DMS53 treated with DMSO at 0.1 percent for 48 hours (cell line): ENCODE measurements around the gene DENND1C.
A peak's percentile ranks its signal among the peaks of the same experiment; 100 is the strongest.

ENCODE experiments used
- DNase-seq: peaks from one replicate; lab custom pipeline; 2025; ENCODE audit not compliant: unreplicated experiment; lab: John Stamatoyannopoulos, UW

DENND1C gene

GRCh38 chr19:6425732-6426620, 55.6 kb downstream of the DENND1C start:
- DNase-seq = no peak

DNA sequence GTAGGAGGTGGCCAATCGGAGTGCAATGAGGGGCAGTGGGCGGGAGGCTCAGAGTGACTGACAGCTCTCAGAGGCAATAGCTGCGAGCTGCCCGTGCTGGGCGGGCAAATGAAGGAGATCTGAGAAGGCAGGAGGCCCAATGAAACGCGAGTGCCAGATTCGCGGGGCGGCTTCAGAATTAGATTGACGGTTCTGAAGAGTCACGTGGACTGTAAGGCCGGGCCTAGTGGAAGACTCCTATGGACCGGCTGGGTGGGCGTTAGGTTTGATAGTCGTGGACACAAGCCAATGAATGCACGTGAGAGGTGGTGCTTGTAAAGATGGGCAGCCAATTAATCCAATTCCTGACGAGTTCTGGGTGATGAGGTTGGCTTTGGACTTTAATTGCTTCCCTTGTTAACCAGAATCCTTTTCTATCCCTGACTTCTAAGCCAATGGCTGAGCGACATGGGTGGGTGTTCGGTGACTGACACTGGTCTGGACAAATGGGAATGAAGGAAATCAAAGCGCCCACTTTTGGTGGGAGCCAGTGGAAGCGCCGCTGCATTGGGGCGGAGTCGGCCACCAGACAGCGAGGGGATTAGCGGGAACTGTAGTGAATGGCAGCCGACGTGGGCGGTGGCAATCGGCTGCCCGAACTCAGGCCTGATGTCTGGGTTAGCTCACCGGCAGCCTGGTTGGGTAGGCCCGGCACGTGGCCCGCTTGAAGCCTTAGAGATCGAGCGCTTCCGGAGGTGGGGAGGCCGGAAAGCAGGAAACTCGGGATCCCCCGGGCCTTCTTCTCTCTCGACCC, 56.5 kb downstream of the DENND1C start:
- peak; percentile 97 for DNase-seq

DNA sequence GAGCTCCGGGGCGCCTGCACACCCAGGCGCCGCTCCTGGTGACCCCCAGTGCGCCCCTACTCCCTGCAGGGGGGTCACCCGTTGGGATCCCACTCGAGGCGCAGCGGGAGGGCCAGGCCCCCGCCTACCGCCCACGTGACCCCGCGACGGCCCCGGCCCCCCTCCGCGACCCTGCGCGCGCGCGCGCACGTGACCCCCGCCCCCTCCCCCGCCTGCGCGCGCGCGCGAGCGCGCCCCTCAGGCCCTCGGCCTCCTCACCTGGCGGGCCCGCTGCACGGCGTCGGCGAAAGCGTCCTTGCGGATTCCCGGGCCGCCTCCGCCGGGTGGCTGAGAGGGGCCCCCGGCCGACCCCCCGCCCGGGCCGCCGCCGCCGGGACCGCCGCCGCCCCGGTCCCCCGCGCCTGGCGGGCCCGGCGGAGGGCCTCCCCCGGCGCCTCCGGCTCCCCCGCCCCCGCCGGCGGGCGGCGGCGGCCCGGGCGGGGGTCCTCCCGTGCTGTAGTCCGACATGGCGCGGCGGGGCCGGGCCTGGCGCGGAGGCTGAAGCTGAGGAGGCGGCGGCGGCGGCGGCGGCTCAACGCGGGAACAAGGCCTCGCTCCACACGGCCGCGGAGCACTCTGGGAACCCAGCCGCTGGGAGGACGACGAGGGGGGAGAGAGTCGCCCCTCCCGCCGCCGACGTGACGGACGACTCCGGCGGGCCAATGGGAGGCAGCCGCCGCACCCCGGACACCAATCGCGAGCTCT, 57.2 kb downstream of the DENND1C start, which contains the start of gene KHSRP:
KHSRP (minus strand) TSS at position 617 of the 744 bp plus-strand sequence; CDS start at position 507, 110 bp downstream.
- no peak for DNase-seq

GRCh38 chr19:6423499-6424194, 57.9 kb downstream of the DENND1C start:
- no peak for DNase-seq

- no peak for DNase-seq
These were observed 60.2 kb downstream of the DENND1C start for GRCh38 chr19:6421075-6422014.

GRCh38 chr19:6418562-6418932, 63.0 kb downstream of the DENND1C start:
- no peak for DNase-seq

GRCh38 chr19:6417713-6418561, 63.6 kb downstream of the DENND1C start:
- DNase-seq = no peak
